Stimulated activated CD4-positive, alpha-beta T cell treated with anti-CD3 and anti-CD28 coated beads, Interleukin-4, amount 100 ng/mL, for 24 hours (primary cell): ENCODE data around the gene LGALS7.
"Not testable (repeated sequence)": the region's sequence is repeated elsewhere in the genome, so short reads cannot be mapped to it uniquely, and the experiment has no call there.

Source experiments
- DNase-seq: peaks from one replicate; pipeline ENCODE4 v3.0.0-alpha.2; 2020

The LGALS7 gene

GRCh38 chr19:38799104-38799503 is 25.8 kb upstream of the LGALS7 start:
- DNase-seq, result no peak

- DNase-seq, result not testable (repeated sequence)
Measured at GRCh38 chr19:38797781-38798180, 24.5 kb upstream of the LGALS7 start.

- DNase-seq, result no peak
Measured at GRCh38 chr19:38796154-38796553, 22.8 kb upstream of the LGALS7 start.

GRCh38 chr19:38795549-38795948 is 22.2 kb upstream of the LGALS7 start:
- no peak for DNase-seq

- no peak for DNase-seq
Measured at GRCh38 chr19:38793671-38794070, 20.4 kb upstream of the LGALS7 start.

GRCh38 chr19:38793177-38793576 is 19.9 kb upstream of the LGALS7 start:
- DNase-seq, result no peak

- DNase-seq, result peak; percentile 25
Measured at GRCh38 chr19:38792250-38793111, 19.2 kb upstream of the LGALS7 start.

- DNase-seq, result not testable (repeated sequence)
Measured at GRCh38 chr19:38791451-38792064, 18.2 kb upstream of the LGALS7 start.

DNA sequence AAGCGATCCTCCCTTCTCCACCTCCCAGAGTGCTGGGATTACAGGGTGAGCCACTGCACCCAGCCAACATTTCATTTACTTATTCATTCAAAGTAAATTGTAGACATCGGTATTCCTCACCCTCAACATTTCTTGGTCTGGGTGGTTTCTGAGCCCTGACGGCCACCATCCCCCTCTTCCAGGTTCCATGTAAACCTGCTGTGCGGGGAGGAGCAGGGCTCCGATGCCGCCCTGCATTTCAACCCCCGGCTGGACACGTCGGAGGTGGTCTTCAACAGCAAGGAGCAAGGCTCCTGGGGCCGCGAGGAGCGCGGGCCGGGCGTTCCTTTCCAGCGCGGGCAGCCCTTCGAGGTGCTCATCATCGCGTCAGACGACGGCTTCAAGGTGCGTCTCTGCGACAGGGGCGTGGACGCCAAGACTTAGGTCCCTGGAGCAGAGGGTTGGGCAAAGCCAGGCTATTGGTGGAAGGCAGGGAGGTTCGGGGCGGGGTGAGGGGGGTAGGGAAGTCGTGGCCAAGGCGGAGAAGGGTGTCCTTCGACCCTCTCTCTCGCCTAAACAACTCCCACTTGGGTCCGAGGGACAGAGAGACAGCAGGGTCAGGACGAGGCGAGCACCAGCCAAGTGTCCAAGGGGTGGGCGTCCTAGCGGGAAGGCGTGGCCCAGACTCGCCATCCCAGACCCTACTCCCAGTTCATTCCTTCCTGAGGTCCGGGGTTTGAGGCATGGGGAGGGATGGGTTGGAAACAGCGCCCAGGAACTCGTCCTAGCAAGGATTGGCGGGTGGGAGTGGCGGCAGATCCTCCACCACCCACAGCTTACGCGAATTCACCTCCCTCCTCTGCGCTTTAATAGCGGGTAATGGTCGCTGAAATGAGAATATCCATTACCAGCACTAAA is 17.4 kb upstream of the LGALS7 start:
- DNase-seq, result not testable (repeated sequence)

DNA sequence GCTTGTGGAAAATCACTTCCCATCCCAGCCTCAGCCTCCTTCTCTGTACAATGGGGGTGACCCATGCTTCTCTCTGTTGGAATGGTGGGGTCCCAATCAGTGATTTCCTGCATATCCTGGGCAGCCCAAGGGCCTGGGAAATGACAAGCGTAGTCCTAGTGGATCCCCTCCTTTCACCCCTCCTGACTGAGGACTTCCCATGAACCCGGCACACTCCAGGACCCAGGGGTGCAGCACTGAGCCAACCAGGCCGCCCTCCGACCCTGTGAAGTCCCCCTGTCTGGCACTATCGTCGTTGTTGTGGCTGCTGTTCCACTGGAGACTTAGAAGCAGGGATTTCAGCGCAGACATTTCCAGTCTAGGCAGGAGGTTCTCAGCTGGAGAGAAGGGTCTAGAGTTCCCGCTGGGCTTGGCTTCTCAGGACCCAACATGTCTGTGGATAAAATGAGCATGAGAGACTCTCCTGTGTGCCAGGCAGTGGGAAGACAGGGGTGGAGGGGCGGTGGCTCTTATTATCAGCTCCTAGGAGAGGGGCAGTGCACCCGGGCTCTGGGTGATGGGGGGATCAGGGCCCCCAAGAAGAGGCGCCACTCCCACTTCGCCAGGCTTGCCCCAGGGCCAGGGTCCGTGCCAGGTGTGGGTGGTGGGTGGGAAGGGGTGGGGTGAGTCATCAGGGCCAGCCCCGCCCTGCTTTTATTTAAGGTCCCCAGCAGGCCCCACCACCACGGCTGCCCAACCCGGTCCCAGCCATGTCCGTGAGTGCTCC is 15.3 kb upstream of the LGALS7 start, which contains the start of gene LGALS7B:
TSS of gene LGALS7B (plus strand) at position 723 of the 766 bp plus-strand sequence. CDS start at position 750, 27 bp downstream.
- DNase-seq, result no peak

DNA sequence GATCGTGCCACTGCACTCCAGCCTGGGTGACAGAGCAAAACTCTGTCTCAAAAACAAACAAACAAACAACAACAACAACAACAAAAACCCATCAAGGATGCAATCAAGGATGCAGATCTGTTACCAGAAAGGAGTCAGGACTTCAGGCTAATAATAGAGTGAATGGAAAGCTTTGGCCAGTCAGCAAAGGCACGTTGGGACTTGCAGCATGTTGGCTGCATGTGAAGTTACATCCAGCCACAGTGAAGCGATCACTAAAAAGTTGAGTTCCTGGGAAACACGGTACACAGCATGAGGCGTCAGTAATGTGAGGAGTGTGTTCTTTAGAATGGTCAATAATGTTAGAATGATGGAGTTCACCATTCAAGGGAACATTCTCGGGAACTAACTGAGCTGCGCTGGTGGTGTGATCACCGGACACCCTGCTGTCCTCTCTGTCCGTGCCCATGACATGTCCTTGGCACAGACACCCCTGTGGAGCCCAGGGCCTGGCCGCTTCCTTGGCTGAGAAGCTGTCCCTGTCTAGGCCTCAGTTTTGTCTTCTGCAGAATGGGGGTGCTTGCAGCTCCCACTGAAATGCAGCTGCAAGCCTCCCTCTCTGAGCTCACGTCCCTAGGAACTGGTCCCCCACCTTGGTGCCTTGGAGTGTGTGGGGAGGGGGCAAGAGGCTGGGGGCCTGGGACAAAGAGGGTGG is 13.4 kb upstream of the LGALS7 start:
- no peak for DNase-seq

DNA sequence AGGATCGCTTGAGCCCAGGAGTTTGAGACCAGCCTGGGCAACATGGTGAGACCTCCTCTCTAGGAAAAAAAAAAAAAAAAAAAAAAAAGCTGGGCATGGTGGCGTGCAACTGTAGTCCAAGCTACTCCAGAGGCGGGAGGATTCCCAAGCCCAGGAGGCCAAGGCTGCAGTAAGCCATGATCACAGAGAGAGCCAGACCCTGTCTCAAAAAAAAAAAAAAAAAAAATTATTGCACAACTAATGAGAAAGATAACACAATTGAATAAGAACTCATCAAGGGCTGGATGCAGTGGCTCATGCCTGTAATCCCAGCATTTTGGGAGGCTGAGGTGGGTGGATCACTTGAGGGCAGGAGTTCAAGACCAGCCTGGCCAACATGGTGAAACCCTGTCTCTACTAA is 12.7 kb upstream of the LGALS7 start:
- not testable (repeated sequence) for DNase-seq

- no peak for DNase-seq
Measured at GRCh38 chr19:38785187-38785699, 11.9 kb upstream of the LGALS7 start.

- no peak for DNase-seq
Measured at GRCh38 chr19:38784224-38784623, 10.9 kb upstream of the LGALS7 start.

GRCh38 chr19:38782212-38782611 is 8.9 kb upstream of the LGALS7 start:
- DNase-seq, result not testable (repeated sequence)

- DNase-seq, result no peak
Measured at GRCh38 chr19:38781058-38781457, 7.7 kb upstream of the LGALS7 start.

DNA sequence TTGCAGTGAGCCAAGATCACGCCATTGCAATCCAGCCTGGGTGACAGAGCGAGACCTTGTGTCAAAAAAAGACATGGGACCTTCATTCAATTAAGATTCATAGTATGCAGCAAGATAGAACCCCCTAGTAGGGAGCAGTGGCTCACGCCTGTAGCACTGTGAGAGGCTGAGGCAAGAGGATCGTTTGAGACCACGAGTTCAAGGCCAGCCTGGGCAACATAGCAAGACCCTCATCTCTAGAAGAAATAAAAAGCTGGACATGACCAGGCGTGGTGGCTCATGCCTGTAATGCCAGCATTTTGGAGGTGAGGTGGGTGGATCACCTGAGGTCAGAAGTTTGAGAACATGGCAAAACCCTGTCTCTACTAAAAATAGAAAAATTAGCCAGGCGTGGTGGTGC is 7.1 kb upstream of the LGALS7 start:
- no peak for DNase-seq

- DNase-seq, result no peak
Measured at GRCh38 chr19:38778733-38779132, 5.4 kb upstream of the LGALS7 start.

GRCh38 chr19:38774181-38774950 is 1.0 kb upstream of the LGALS7 start:
- DNase-seq, result no peak

- not testable (repeated sequence) for DNase-seq
Measured at GRCh38 chr19:38771569-38771968, 1.7 kb downstream of the LGALS7 start.

- not testable (repeated sequence) for DNase-seq
Measured at GRCh38 chr19:38770949-38771275, 2.4 kb downstream of the LGALS7 start.
